ENCODE data around the gene SERTAD1.

DNA sequence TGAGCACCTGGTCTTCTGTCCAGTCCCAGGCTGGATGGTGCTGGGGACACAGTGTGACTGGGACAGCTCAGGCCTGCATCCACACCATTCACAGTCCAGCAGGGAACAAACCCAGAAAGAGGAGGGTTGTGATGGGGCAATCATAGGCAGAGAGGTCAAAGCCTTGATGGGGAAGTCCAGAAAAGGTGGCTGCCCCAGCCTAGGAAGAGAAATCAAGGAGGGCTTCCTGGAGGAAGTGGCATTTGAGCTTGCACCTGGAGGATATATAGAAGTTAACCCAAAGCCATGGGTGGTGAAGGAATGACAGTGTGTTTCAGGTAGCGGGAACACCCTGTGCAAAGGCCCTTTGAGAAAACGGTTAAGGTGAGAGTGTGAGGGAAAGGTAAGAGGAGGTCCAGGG is 10.0 kb downstream of the SERTAD1 start:
- TF ChIP-seq, protein P1, sequence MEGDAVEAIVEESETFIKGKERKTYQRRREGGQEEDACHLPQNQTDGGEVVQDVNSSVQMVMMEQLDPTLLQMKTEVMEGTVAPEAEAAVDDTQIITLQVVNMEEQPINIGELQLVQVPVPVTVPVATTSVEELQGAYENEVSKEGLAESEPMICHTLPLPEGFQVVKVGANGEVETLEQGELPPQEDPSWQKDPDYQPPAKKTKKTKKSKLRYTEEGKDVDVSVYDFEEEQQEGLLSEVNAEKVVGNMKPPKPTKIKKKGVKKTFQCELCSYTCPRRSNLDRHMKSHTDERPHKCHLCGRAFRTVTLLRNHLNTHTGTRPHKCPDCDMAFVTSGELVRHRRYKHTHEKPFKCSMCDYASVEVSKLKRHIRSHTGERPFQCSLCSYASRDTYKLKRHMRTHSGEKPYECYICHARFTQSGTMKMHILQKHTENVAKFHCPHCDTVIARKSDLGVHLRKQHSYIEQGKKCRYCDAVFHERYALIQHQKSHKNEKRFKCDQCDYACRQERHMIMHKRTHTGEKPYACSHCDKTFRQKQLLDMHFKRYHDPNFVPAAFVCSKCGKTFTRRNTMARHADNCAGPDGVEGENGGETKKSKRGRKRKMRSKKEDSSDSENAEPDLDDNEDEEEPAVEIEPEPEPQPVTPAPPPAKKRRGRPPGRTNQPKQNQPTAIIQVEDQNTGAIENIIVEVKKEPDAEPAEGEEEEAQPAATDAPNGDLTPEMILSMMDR (IDR thresholded peaks at IDR 0.05) = no peak
- no peak for TF ChIP-seq EZH2 (IDR thresholded peaks at IDR 0.05; ENCODE audit: borderline replicate concordance, insufficient read depth, low read depth, low read length, poor library complexity, severe bottlenecking)
